Testis (tissue), 3 donors: ENCODE measurements around the gene NXPH3. TPM values are rescaled to one million over a fixed set of nuclear protein-coding genes. Genes with fewer than 3 reads are reported as not detected.

Experiments used
- DNase-seq: peaks from one replicate; pipeline ENCODE4 v3.0.0-alpha.2; 2019
- H3K27ac ChIP-seq, 2 donors: fragments of 200-600 bp; sonication (generic); one replicate each; pipeline ENCODE4 v1.5.1; 2019
- H3K27me3 ChIP-seq: fragments of 200-600 bp; sonication (generic); one replicate; pipeline ENCODE4 v1.5.1; 2019
- H3K36me3 ChIP-seq: fragments of 200-600 bp; sonication (generic); one replicate; pipeline ENCODE4 v1.5.1; 2017; ENCODE audit warnings: low read depth; ENCODE audit errors: missing control alignments
- H3K4me1 ChIP-seq: fragments of 200-600 bp; sonication (generic); one replicate; pipeline ENCODE4 v1.5.1; 2019
- H3K4me3 ChIP-seq, 2 donors: fragments of 200-600 bp; sonication (generic); one replicate each; pipeline ENCODE4 v1.5.1; 2017 to 2019
- H3K9me3 ChIP-seq: fragments of 200-600 bp; sonication (generic); one replicate; pipeline ENCODE4 v1.5.1; 2017
- CTCF ChIP-seq, 3 experiments: fragments of 450-650 bp in 2 of 3; fragments of 200-600 bp in 1 of 3; sonication (generic) in 1 of 3; IDR thresholded peaks; one replicate each; pipeline ENCODE4 v1.5.1; 2016 to 2019; ENCODE audit warnings: antibody characterized with exemption in 3 of 3, mild to moderate bottlenecking in 2 of 3, moderate library complexity in 1 of 3
- POLR2A ChIP-seq: fragments of 450-650 bp; IDR thresholded peaks from one replicate; pipeline ENCODE4 v1.6.1; 2017; ENCODE audit warnings: antibody characterized with exemption, mild to moderate bottlenecking, moderate library complexity
- WGBS, 2 donors: methylation state at CpG; one replicate each; pipeline ENCODE4 v1.1.5; 2018; 5-methylcytosine and 5-hydroxymethylcytosine counted together
- intact Hi-C: fragments of 100-400 bp; cut with DNase I; formaldehyde crosslinking; loops from one replicate; pipeline ENCODE4 v1.15.1; 2023; ENCODE audit warnings: low total_unique reads
- polyA plus RNA-seq: library from polyadenylated mRNA; stranded (reverse); fragments of 350-450 nt; fragmentation: Illumina TruSeq; extraction: RNeasy Lipid Tissue Mini Kit (QIAGEN cat#74804); gene quantifications from one replicate; pipeline ENCODE4 v1.2.3, GENCODE V29; 2014; ENCODE audit warnings: low read depth, low replicate concordance; ENCODE audit not compliant: insufficient read depth
- total RNA-seq, 2 donors: library from RNA; depleted of rRNA; stranded (reverse); fragments of >200 nt; gene quantifications; one replicate each; pipeline ENCODE4 v1.2.3, GENCODE V29; 2016

The NXPH3 gene
- total and polyA plus RNA-seq, 3 donors from 2014 or later, result 4.1 to 5.8 (median 5.6) TPM

GRCh38 chr17:49588726-49589576, 13.3 kb downstream of the NXPH3 start:
- Histone ChIP-seq H3K27me3 (no peaks in the 10 kb centered on the region), H3K9me3 (no peaks in the 10 kb centered on the region), H3K27ac (no peak overlapping the region), H3K4me3 (no peak overlapping the region), H3K4me1 (no peaks in the 10 kb centered on the region), H3K36me3 (no peaks in the 10 kb centered on the region)
- intact Hi-C loops, result no loop called here
- TF ChIP-seq CTCF (IDR thresholded peaks at IDR 0.05), result no peak
- TF ChIP-seq POLR2A, result no peak
- no peak for DNase-seq
- 73 to 90% methylated on average over 6 to 8 of the region's 8 CpGs for WGBS, 2 donors

DNA sequence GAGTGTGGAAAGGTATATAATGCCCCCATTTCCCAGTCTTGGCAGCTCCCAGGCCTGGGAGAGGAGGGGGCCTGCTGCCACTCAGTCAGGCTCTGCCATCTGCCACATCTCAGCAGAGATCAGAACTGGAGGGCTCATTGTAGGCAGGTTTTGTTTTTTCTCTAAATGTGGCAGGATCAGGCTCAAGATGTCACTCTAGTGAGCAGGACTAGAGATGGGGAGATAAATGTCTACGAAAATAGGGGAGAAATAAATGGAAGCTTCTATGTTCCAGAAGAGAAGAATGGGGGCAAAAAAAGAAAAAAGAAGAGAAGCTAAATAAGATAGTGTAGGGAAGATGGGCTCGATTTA, 13.9 kb downstream of the NXPH3 start:
- Histone ChIP-seq H3K4me3 (no peak overlapping the region), H3K4me1 (no peaks in the 10 kb centered on the region), H3K9me3 (no peaks in the 10 kb centered on the region), H3K27ac (no peak overlapping the region), H3K27me3 (no peaks in the 10 kb centered on the region), H3K36me3 (no peaks in the 10 kb centered on the region)
- intact Hi-C loops, result no loop called here
- no peak for TF ChIP-seq POLR2A
- no peak for TF ChIP-seq CTCF (IDR thresholded peaks at IDR 0.05)
- no peak for DNase-seq
- WGBS, 2 donors, result 86 to 93% methylated on average over 2 of the region's 2 CpGs

GRCh38 chr17:49590874-49591273, 15.2 kb downstream of the NXPH3 start:
- H3K27me3 ChIP-seq, result no peaks in the 10 kb centered on the region
- no peaks in the 10 kb centered on the region for H3K9me3 ChIP-seq
- no peak overlapping the region for H3K4me3 ChIP-seq
- H3K27ac ChIP-seq, result no peak overlapping the region
- no peaks in the 10 kb centered on the region for H3K36me3 ChIP-seq
- 86 to 91% methylated on average over 4 of the region's 4 CpGs for WGBS, 2 donors
- TF ChIP-seq CTCF (IDR thresholded peaks at IDR 0.05), result no peak
- no peak for TF ChIP-seq POLR2A
- intact Hi-C loops, result no loop called here
- H3K4me1 ChIP-seq, result no peaks in the 10 kb centered on the region
- no peak for DNase-seq

- no peak for TF ChIP-seq CTCF (IDR thresholded peaks at IDR 0.05)
- no peak for TF ChIP-seq POLR2A
- H3K9me3 ChIP-seq, result no peaks in the 10 kb centered on the region
- intact Hi-C loops, result no loop called here
- H3K27me3 ChIP-seq, result no peaks in the 10 kb centered on the region
- WGBS, 2 donors, result 93% methylated on average over 3 of the region's 3 CpGs
- no peaks in the 10 kb centered on the region for H3K36me3 ChIP-seq
- peaks cover 11% of the 10 kb centered on the region for H3K4me1 ChIP-seq
- no peak overlapping the region for H3K4me3 ChIP-seq
- DNase-seq, result no peak
- H3K27ac ChIP-seq, result no peak overlapping the region
Measured at GRCh38 chr17:49592263-49592662, 16.6 kb downstream of the NXPH3 start.

- Histone ChIP-seq H3K4me1 (peaks cover 11% of the 10 kb centered on the region), H3K27me3 (no peaks in the 10 kb centered on the region), H3K36me3 (no peaks in the 10 kb centered on the region), H3K27ac (no peak overlapping the region), H3K4me3 (no peak overlapping the region), H3K9me3 (no peaks in the 10 kb centered on the region)
- WGBS, 2 donors, result 83 to 84% methylated on average over 4 of the region's 4 CpGs
- TF ChIP-seq CTCF (IDR thresholded peaks at IDR 0.05), result no peak
- no peak for TF ChIP-seq POLR2A
- DNase-seq, result no peak
- intact Hi-C loops, result no loop called here
Measured at GRCh38 chr17:49595328-49595727, 19.7 kb downstream of the NXPH3 start.
